Activated gamma-delta T cell treated with anti-CD3 and anti-CD28 coated beads, Interleukin-2, amount 50 U/mL, for 16 hours (primary cell): ENCODE results near the gene KLRF1.

Experiments used
- DNase-seq: peaks from one replicate; pipeline ENCODE4 v3.0.0-alpha.2; 2020; ENCODE audit warnings: low read depth

KLRF1 gene

GRCh38 chr12:9809338-9809737 is 17.9 kb upstream of the KLRF1 start:
- DNase-seq: no peak

GRCh38 chr12:9809866-9810265 is 17.4 kb upstream of the KLRF1 start:
- DNase-seq: no peak

GRCh38 chr12:9810671-9811070 is 16.6 kb upstream of the KLRF1 start:
- no peak for DNase-seq

- no peak for DNase-seq
These were observed 15.7 kb upstream of the KLRF1 start for GRCh38 chr12:9811621-9812020.

GRCh38 chr12:9813821-9814798 is 13.2 kb upstream of the KLRF1 start:
- peak; percentile 84 for DNase-seq

- DNase-seq: no peak
These were observed 6.9 kb upstream of the KLRF1 start for GRCh38 chr12:9820281-9820930.

- no peak for DNase-seq
These were observed 2.2 kb downstream of the KLRF1 start for GRCh38 chr12:9829483-9829882.

GRCh38 chr12:9829982-9830381 is 2.7 kb downstream of the KLRF1 start:
- DNase-seq: no peak

GRCh38 chr12:9831720-9832119 is 4.4 kb downstream of the KLRF1 start:
- DNase-seq: no peak

- DNase-seq: no peak
These were observed 16.1 kb downstream of the KLRF1 start for GRCh38 chr12:9843407-9843806.

GRCh38 chr12:9848899-9849298 is 21.6 kb downstream of the KLRF1 start:
- no peak for DNase-seq

GRCh38 chr12:9851050-9851449 is 23.8 kb downstream of the KLRF1 start:
- DNase-seq: no peak

GRCh38 chr12:9851927-9852326 is 24.6 kb downstream of the KLRF1 start:
- DNase-seq: no peak

- DNase-seq: no peak
These were observed 28.9 kb downstream of the KLRF1 start for GRCh38 chr12:9856151-9856550.

GRCh38 chr12:9856894-9857293 is 29.6 kb downstream of the KLRF1 start:
- DNase-seq: no peak

GRCh38 chr12:9858135-9858534 is 30.9 kb downstream of the KLRF1 start:
- no peak for DNase-seq

- no peak for DNase-seq
These were observed 37.8 kb downstream of the KLRF1 start for GRCh38 chr12:9864913-9865675.

- DNase-seq: no peak
These were observed 39.6 kb downstream of the KLRF1 start for GRCh38 chr12:9866860-9867269.

GRCh38 chr12:9867531-9867930 is 40.2 kb downstream of the KLRF1 start:
- no peak for DNase-seq

GRCh38 chr12:9868311-9868801 is 41.1 kb downstream of the KLRF1 start:
- DNase-seq: no peak

- DNase-seq: no peak
These were observed 41.6 kb downstream of the KLRF1 start for GRCh38 chr12:9868951-9869306.
